Parathyroid adenoma (tissue), 2 donors: ENCODE data around the gene DLG5.

ENCODE experiments used
- H2AFZ ChIP-seq: fragments of 300-600 bp; sonication (generic); one replicate; pipeline ENCODE4 v1.7.0; 2017; ENCODE audit warnings: antibody characterized with exemption, mild to moderate bottlenecking
- H3K27ac ChIP-seq: fragments of 300-600 bp; sonication (generic); one replicate; pipeline ENCODE4 v1.7.0; 2017
- H3K27me3 ChIP-seq: fragments of 300-600 bp; sonication (generic); one replicate; pipeline ENCODE4 v1.7.0; 2017; ENCODE audit warnings: low read length; ENCODE audit not compliant: control insufficient read depth, insufficient read depth
- H3K36me3 ChIP-seq: fragments of 300-600 bp; sonication (generic); one replicate; pipeline ENCODE4 v1.7.0; 2017; ENCODE audit warnings: low read length; ENCODE audit not compliant: control insufficient read depth, insufficient read depth
- H3K4me1 ChIP-seq: fragments of 300-600 bp; sonication (generic); one replicate; pipeline ENCODE4 v1.7.0; 2017; ENCODE audit warnings: control low read depth
- H3K4me2 ChIP-seq: fragments of 300-600 bp; sonication (generic); one replicate; pipeline ENCODE4 v1.7.0; 2017; ENCODE audit warnings: low read length
- H3K4me3 ChIP-seq: fragments of 300-600 bp; sonication (generic); one replicate; pipeline ENCODE4 v1.7.0; 2017; ENCODE audit warnings: low read depth, low read length
- H3K79me2 ChIP-seq: fragments of 300-600 bp; sonication (generic); one replicate; pipeline ENCODE4 v1.7.0; 2017; ENCODE audit warnings: control low read depth
- H3K9ac ChIP-seq: fragments of 300-600 bp; sonication (generic); one replicate; pipeline ENCODE4 v1.7.0; 2017; ENCODE audit warnings: mild to moderate bottlenecking
- H3K9me3 ChIP-seq: fragments of 300-600 bp; sonication (generic); one replicate; pipeline ENCODE4 v1.7.0; 2017; ENCODE audit warnings: low read length; ENCODE audit not compliant: control insufficient read depth
- CTCF ChIP-seq: fragments of 300-600 bp; sonication (generic); IDR thresholded peaks from one replicate; pipeline ENCODE4 v1.7.0; 2017; ENCODE audit warnings: antibody characterized with exemption, mild to moderate bottlenecking
- donor health status: primary hyperparathyroidism.

Gene DLG5

GRCh38 chr10:77922566-77923179, 3.9 kb downstream of the DLG5 start:
- no peak for TF ChIP-seq CTCF
- peaks cover 29% of the 10 kb centered on the region for H3K4me1 ChIP-seq
- no peaks in the 10 kb centered on the region for H3K27me3 ChIP-seq
- no peak overlapping the region for H2AFZ ChIP-seq
- H3K36me3 ChIP-seq = no peaks in the 10 kb centered on the region
- peak overlapping the region; percentile 14 for H3K4me2 ChIP-seq
- H3K9me3 ChIP-seq = no peaks in the 10 kb centered on the region
- H3K79me2 ChIP-seq = peaks cover 67% of the 10 kb centered on the region
- no peak overlapping the region for H3K9ac ChIP-seq
- H3K27ac ChIP-seq = no peak overlapping the region
- H3K4me3 ChIP-seq = no peak overlapping the region

GRCh38 chr10:77922055-77922454, 4.5 kb downstream of the DLG5 start:
- Histone ChIP-seq H3K27me3 (no peaks in the 10 kb centered on the region), H3K4me3 (no peak overlapping the region)

GRCh38 chr10:77921395-77921794, 5.2 kb downstream of the DLG5 start:
- H3K9me3 ChIP-seq = no peaks in the 10 kb centered on the region
- no peak overlapping the region for H3K27ac ChIP-seq
- H3K27me3 ChIP-seq = no peaks in the 10 kb centered on the region
- peaks cover 28% of the 10 kb centered on the region for H3K4me1 ChIP-seq
- no peak overlapping the region for H3K4me3 ChIP-seq
- no peak for TF ChIP-seq CTCF
- H3K79me2 ChIP-seq = peaks cover 78% of the 10 kb centered on the region
- no peak overlapping the region for H3K9ac ChIP-seq
- no peak overlapping the region for H2AFZ ChIP-seq
- no peak overlapping the region for H3K4me2 ChIP-seq
- H3K36me3 ChIP-seq = no peaks in the 10 kb centered on the region

More at GRCh38 chr10:77922055-77922454, 4.5 kb downstream of the DLG5 start:
- Histone ChIP-seq H3K9me3 (no peaks in the 10 kb centered on the region), H3K4me1 (peaks cover 28% of the 10 kb centered on the region), H2AFZ (no peak overlapping the region), H3K9ac (no peak overlapping the region), H3K36me3 (no peaks in the 10 kb centered on the region), H3K79me2 (peaks cover 73% of the 10 kb centered on the region), H3K4me2 (peak overlapping the region; percentile 14), H3K27ac (no peak overlapping the region)
- TF ChIP-seq CTCF = no peak

- no peaks in the 10 kb centered on the region for H3K27me3 ChIP-seq
- H3K9ac ChIP-seq = no peak overlapping the region
- peak overlapping the region; percentile 10 for H3K4me2 ChIP-seq
- no peaks in the 10 kb centered on the region for H3K9me3 ChIP-seq
- H2AFZ ChIP-seq = no peak overlapping the region
- no peak for TF ChIP-seq CTCF
- no peaks in the 10 kb centered on the region for H3K36me3 ChIP-seq
- H3K4me1 ChIP-seq = peaks cover 28% of the 10 kb centered on the region
- H3K27ac ChIP-seq = peak overlapping the region; percentile 63
- H3K4me3 ChIP-seq = no peak overlapping the region
- peaks cover 81% of the 10 kb centered on the region for H3K79me2 ChIP-seq
Observed at GRCh38 chr10:77920495-77920894, 6.1 kb downstream of the DLG5 start.

- H3K27ac ChIP-seq = peak overlapping the region; percentile 63
Observed at GRCh38 chr10:77919713-77920108, 6.8 kb downstream of the DLG5 start.

More at GRCh38 chr10:77919713-77920108, 6.8 kb downstream of the DLG5 start:
- Histone ChIP-seq H3K9me3 (no peaks in the 10 kb centered on the region), H3K9ac (no peak overlapping the region), H3K4me3 (no peak overlapping the region), H3K4me1 (peaks cover 28% of the 10 kb centered on the region), H3K36me3 (no peaks in the 10 kb centered on the region), H3K79me2 (peaks cover 86% of the 10 kb centered on the region), H3K4me2 (no peak overlapping the region), H3K27me3 (no peaks in the 10 kb centered on the region), H2AFZ (no peak overlapping the region)
- TF ChIP-seq CTCF = no peak
